Activated CD8-positive, alpha-beta memory T cell treated with anti-CD3 and anti-CD28 coated beads, Interleukin-2, amount 50 U/mL, for 4 hours (primary cell): ENCODE data around the gene RPLP2.

Experiments used
- DNase-seq: peaks from one replicate; pipeline ENCODE4 v3.0.0-alpha.2; 2020

Gene RPLP2

DNA sequence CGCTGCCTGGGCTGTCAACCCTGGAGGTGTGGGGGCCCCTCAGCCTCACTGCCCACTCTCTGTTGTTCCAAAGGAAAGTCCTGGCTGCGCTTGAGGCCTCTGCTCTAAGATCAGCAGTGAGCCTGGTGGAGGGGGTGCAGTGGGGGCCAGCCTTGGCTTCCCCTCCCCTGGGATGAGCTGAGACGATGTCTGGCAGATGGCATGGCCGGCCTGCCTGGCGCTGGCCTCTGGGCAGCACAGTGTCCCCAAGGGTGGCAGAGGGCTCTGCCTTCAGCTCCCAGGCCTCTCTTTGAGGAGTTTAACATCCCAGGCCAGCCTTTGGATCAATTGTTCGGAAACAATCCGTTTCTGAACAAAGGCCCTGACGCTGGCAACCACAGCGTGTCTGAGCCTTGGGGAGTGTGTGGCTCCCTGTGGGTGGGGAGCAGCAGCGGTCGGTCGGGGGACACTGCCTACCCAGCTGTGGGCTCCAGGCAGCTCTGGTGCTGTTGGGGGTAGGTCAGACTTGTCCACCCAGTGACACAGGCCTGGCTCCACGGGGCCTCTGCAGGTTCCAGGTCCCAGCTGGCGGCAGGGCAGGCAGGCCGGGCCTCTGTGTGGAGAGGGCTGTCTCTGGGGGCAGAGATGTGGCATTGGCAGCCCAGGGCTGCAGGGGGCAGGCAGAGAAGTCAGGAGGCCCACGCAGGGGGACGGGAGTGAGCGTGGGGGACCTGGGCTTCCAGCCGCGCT is 45.0 kb downstream of the RPLP2 start:
- no peak for DNase-seq

- no peak for DNase-seq
These were observed 45.5 kb downstream of the RPLP2 start for GRCh38 chr11:855330-855674.

GRCh38 chr11:855796-856195 is 46.0 kb downstream of the RPLP2 start:
- DNase-seq: no peak

DNA sequence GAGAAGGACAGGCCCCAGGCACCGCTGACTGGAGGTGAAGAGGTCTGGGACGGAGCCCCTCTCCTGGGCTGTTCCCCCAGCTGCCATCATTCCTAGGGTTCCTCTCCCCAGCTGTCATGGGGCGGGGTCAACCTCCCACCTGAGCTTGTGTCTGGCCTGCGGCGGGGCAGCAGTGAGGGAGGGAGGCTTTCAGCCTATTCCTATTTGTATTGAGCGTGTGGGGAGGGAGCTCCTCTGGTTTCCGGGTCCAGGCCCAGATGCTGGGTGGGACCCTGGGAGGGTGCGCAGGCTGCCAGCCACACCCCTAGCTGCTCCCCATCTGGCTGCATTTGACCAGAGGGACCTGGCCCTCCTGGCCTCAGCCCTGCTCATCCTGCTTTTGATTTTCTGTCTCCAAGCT is 46.6 kb downstream of the RPLP2 start:
- DNase-seq: no peak

DNA sequence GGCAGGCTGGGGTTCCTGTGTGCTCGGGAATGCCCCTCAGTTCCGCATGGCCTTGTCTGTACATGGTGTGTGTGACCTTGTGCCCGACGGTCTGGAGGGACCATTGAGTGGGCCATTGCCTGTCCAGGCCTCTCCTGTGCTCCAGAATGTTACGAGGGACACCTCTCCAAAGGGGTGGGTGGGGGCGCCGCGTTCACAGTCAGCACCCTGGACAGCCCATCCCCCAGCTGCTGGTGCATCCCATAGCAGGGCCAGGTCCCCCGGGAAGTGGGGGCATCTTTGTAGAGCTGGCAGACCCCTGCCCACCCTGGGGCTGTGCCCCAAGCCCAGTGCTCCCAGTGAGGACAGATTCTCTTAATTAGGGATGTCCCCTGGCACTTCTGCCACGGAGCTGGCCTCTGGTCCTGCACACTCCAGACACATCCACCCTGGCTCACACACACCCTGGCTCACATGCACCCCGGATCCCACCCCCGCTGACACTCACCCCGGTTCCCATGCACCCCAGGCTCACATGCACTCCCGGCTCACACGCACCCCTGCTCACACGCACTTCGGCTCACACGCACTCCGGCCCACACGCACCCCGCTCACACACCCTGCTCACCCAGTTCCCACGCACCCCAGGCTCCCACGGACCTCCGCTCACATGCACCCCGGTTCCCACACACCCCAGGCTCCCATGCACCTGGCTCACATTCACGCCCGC is 48.4 kb downstream of the RPLP2 start:
- DNase-seq: no peak

GRCh38 chr11:858762-859339 is 49.1 kb downstream of the RPLP2 start:
- DNase-seq: no peak

GRCh38 chr11:859394-860131 is 49.8 kb downstream of the RPLP2 start:
- no peak for DNase-seq

- DNase-seq: no peak
These were observed 50.7 kb downstream of the RPLP2 start for GRCh38 chr11:860234-861104.

DNA sequence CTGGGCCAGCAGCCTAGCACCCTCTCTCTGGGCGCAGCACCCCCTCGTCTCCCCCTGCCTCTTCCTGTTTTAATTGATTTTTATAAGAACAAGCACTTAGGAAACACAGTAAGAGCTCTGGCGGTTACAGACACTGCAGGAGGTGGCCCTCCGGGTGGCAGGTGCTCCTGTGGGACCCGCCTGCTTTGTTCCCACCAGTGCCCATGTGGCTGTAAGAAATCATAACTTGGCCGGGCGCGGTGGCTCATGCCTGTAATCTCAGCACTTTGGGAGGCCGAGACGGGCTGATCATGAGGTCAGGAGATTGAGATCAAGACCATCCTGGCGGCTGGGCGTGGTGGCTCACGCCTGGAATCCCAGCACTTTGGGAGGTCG is 51.3 kb downstream of the RPLP2 start:
- no peak for DNase-seq

DNA sequence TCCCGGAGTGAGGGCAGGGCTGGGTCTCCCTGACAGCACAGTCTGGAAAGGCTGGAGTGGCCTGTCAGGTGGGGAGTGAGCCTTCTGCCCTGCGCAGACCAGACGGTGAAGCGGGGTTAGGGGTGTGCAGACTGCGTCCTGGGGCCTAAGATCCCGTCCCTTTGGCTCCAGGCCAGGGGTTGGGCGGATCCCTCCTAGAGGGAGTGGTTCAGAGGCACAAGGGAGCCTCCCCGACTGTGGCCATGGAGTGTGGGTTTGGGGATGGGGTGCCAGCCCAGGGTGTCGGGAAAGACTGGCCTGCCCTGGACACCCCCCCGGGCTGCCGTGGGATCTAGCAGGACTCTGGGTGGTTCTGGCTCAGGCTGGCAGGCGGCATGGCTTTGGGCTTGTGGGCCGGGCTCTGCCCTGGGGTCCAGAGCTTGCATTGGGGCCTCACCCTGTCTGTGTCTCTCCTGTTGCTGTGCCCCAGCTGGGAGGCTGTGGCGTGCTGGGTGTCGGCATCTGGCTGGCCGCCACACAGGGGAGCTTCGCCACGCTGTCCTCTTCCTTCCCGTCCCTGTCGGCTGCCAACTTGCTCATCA is 52.4 kb downstream of the RPLP2 start:
- no peak for DNase-seq
